ENCODE results near the gene AP1G1.

GRCh38 chr16:71723537-71724319 is 84.9 kb downstream of the AP1G1 start:
- TF ChIP-seq CTCF (tag by site-specific recombination; IDR thresholded peaks at IDR 0.05) (peak; percentile 36; the same call in 1 of the 2 replicates), SETDB1 (IDR thresholded peaks at IDR 0.05; ENCODE audit: insufficient read length, low read length) (no peak), REST (tag by site-specific recombination; IDR thresholded peaks at IDR 0.05) (no peak)

Data from HEK293 (cell line).